Thymus (tissue), 11 donors: ENCODE measurements around the gene ABHD18. TPM values are rescaled to one million over a fixed set of nuclear protein-coding genes. Genes with fewer than 3 reads are reported as not detected.
A peak's percentile ranks its signal among the peaks of the same experiment; 100 is the strongest.
"Not testable (repeated sequence)": the region's sequence is repeated elsewhere in the genome, so short reads cannot be mapped to it uniquely, and the experiment has no call there.

Experiments
- DNase-seq, 9 donors: peaks; one replicate each; pipeline ENCODE4 v3.0.0-alpha.2; 2013; ENCODE audit warnings: low spot score in 9 of 9, low read depth in 6 of 9, missing footprints in 1 of 9
- H3K27ac ChIP-seq, 2 donors: one replicate each; pipeline ENCODE4 v1.5.1; 2013; ENCODE audit warnings: control low read depth in 1 of 2, low read depth in 1 of 2, low read length in 1 of 2, mild to moderate bottlenecking in 1 of 2, moderate library complexity in 1 of 2
- H3K27me3 ChIP-seq, 2 donors: one replicate each; pipeline ENCODE4 v1.5.1; 2013; ENCODE audit warnings: low read length in 1 of 2; ENCODE audit not compliant: control insufficient read depth in 2 of 2, insufficient read depth in 1 of 2
- H3K36me3 ChIP-seq, 2 donors: one replicate each; pipeline ENCODE4 v1.5.1; 2013; ENCODE audit warnings: low read length in 1 of 2, mild to moderate bottlenecking in 1 of 2, moderate library complexity in 1 of 2; ENCODE audit not compliant: control insufficient read depth in 2 of 2, insufficient read depth in 2 of 2
- H3K4me1 ChIP-seq, 2 donors: one replicate each; pipeline ENCODE4 v1.5.1; 2013; ENCODE audit warnings: low read length in 2 of 2; ENCODE audit not compliant: control insufficient read depth in 2 of 2, insufficient read depth in 2 of 2
- H3K4me3 ChIP-seq, 2 donors: one replicate each; pipeline ENCODE4 v1.5.1; 2013; ENCODE audit warnings: low read length in 2 of 2, control low read depth in 1 of 2, mild to moderate bottlenecking in 1 of 2
- H3K9me3 ChIP-seq, 2 donors: one replicate each; pipeline ENCODE4 v1.5.1; 2013; ENCODE audit warnings: low read length in 1 of 2, mild to moderate bottlenecking in 1 of 2; ENCODE audit not compliant: control insufficient read depth in 2 of 2, insufficient read depth in 1 of 2
- WGBS: extraction: QIAGEN DNeasy Blood & Tissue Kit; methylation state at CpG from one replicate; pipeline ENCODE4 v1.1.7; 2013; 5-methylcytosine and 5-hydroxymethylcytosine counted together
- polyA plus RNA-seq: library from polyadenylated mRNA; stranded (reverse); fragments of 200-250 nt; gene quantifications from one replicate; pipeline ENCODE4 v1.2.3, GENCODE V29; 2013
- total RNA-seq: library from RNA; stranded (reverse); fragments of 120-200 nt; gene quantifications from one replicate; pipeline ENCODE4 v1.2.4, GENCODE V29; 2013
- donor health status: healthy.

ABHD18 gene
- total and polyA plus RNA-seq, 2 donors, result 12.2 to 13.3 TPM

- Histone ChIP-seq H3K4me3 (no peak overlapping the region), H3K27ac (no peak overlapping the region), H3K9me3 (no peaks in the 10 kb centered on the region), H3K27me3 (no peaks in the 10 kb centered on the region), H3K4me1 (no peaks in the 10 kb centered on the region), H3K36me3 (peaks cover 4 to 20% of the 10 kb centered on the region in 2 donors)
- 94% methylated on average over 3 of the region's 3 CpGs for WGBS
- no peak for DNase-seq
These were observed 44.2 kb downstream of the ABHD18 start for GRCh38 chr4:128009428-128009827.

- Histone ChIP-seq H3K9me3 (no peaks in the 10 kb centered on the region), H3K4me3 (no peak overlapping the region), H3K36me3 (peaks cover 17 to 56% of the 10 kb centered on the region in 2 donors)
These were observed 60.1 kb downstream of the ABHD18 start for GRCh38 chr4:128025319-128025718.

GRCh38 chr4:128029907-128030306 is 64.7 kb downstream of the ABHD18 start:
- no peak overlapping the region for H3K4me3 ChIP-seq
- H3K4me1 ChIP-seq, result no peaks in the 10 kb centered on the region
- H3K36me3 ChIP-seq, result peaks cover 9 to 26% of the 10 kb centered on the region in 2 donors
- no peaks in the 10 kb centered on the region for H3K27me3 ChIP-seq
- H3K27ac ChIP-seq, result no peak overlapping the region
- no peak for DNase-seq
- 97% methylated on average over 4 of the region's 4 CpGs for WGBS
- no peaks in the 10 kb centered on the region for H3K9me3 ChIP-seq

More at GRCh38 chr4:128025319-128025718, 60.1 kb downstream of the ABHD18 start:
- DNase-seq, result no peak
- Histone ChIP-seq H3K27ac (no peak overlapping the region), H3K27me3 (no peaks in the 10 kb centered on the region), H3K4me1 (no peaks in the 10 kb centered on the region)

- H3K27me3 ChIP-seq, result no peaks in the 10 kb centered on the region
- peaks cover 7 to 23% of the 10 kb centered on the region in 2 donors for H3K36me3 ChIP-seq
- no peak overlapping the region for H3K4me3 ChIP-seq
- no peak overlapping the region for H3K27ac ChIP-seq
- no peaks in the 10 kb centered on the region for H3K9me3 ChIP-seq
- DNase-seq, result no peak
- H3K4me1 ChIP-seq, result no peaks in the 10 kb centered on the region
- WGBS, result 98% methylated on average over 3 of the region's 3 CpGs
These were observed 66.7 kb downstream of the ABHD18 start for GRCh38 chr4:128031756-128032384.

- H3K36me3 ChIP-seq, result no peaks in the 10 kb centered on the region
- H3K9me3 ChIP-seq, result no peaks in the 10 kb centered on the region
- H3K4me1 ChIP-seq, result no peaks in the 10 kb centered on the region
- no peak for DNase-seq
- WGBS, result 97% methylated on average over 1 of the region's 1 CpG
- no peak overlapping the region for H3K27ac ChIP-seq
- no peaks in the 10 kb centered on the region for H3K27me3 ChIP-seq
- no peak overlapping the region for H3K4me3 ChIP-seq
These were observed 74.4 kb downstream of the ABHD18 start for GRCh38 chr4:128039568-128039967.

- not testable (repeated sequence) for H3K9me3 ChIP-seq, H3K27ac ChIP-seq, H3K4me1 ChIP-seq, H3K27me3 ChIP-seq, H3K4me3 ChIP-seq, H3K36me3 ChIP-seq, DNase-seq
- 95% methylated on average over 9 of the region's 9 CpGs for WGBS
These were observed 81.8 kb downstream of the ABHD18 start for GRCh38 chr4:128047019-128047418.

GRCh38 chr4:128047514-128047913 is 82.3 kb downstream of the ABHD18 start:
- H3K4me3 ChIP-seq, H3K27ac ChIP-seq, H3K4me1 ChIP-seq, H3K9me3 ChIP-seq, H3K27me3 ChIP-seq, H3K36me3 ChIP-seq, DNase-seq: not testable (repeated sequence)
- 98% methylated on average over 34 of the region's 34 CpGs for WGBS

GRCh38 chr4:128051229-128051628 is 86.0 kb downstream of the ABHD18 start:
- H3K27ac ChIP-seq, H3K36me3 ChIP-seq, H3K9me3 ChIP-seq, H3K27me3 ChIP-seq, H3K4me3 ChIP-seq, H3K4me1 ChIP-seq: not testable (repeated sequence)
- DNase-seq, result peak in 2 of 9 donors; percentile 9
- 92% methylated on average over 10 of the region's 10 CpGs for WGBS

- DNase-seq, H3K27ac ChIP-seq, H3K4me3 ChIP-seq, H3K36me3 ChIP-seq, H3K9me3 ChIP-seq, H3K4me1 ChIP-seq, H3K27me3 ChIP-seq: not testable (repeated sequence)
- 97% methylated on average over 9 of the region's 9 CpGs for WGBS
These were observed 89.7 kb downstream of the ABHD18 start for GRCh38 chr4:128054907-128055306.
